H1 (cell line): ENCODE data around the gene LIG4.

Experiments
- ASH2L ChIP-seq: fragments of 200-600, 300-600 bp; sonication (generic); IDR thresholded peaks from one replicate; pipeline ENCODE4 v1.7.1; 2017; ENCODE audit warnings: low read length
- ATF3 ChIP-seq: IDR thresholded peaks from 2 replicates; pipeline ENCODE4 v1.6.1; 2011; ENCODE audit warnings: low read depth, mild to moderate bottlenecking, low read length; ENCODE audit not compliant: insufficient read depth
- CHD2 ChIP-seq: IDR thresholded peaks from 2 replicates; pipeline ENCODE4 v1.6.1; 2012; ENCODE audit warnings: low read length, improper control_type of control experiment
- CTCF ChIP-seq, 3 experiments: IDR thresholded peaks; 1 replicate in 2 of 3; 2 replicates in 1 of 3; pipeline versions ENCODE4 v1.5.1 to v1.6.1; 2011; ENCODE audit warnings: low read length in 3 of 3, mild to moderate bottlenecking in 3 of 3, inconsistent platforms in 2 of 3, low read depth in 1 of 3, moderate library complexity in 1 of 3; ENCODE audit not compliant: insufficient read depth in 1 of 3; ENCODE audit errors: control extremely low read depth in 1 of 3
- EZH2 ChIP-seq: fragments of 200-600 bp; sonication (generic); IDR thresholded peaks from 2 replicates; pipeline ENCODE4 v1.7.1; 2012; ENCODE audit warnings: low read depth, mild to moderate bottlenecking, moderate library complexity, low read length, inconsistent platforms; ENCODE audit not compliant: severe bottlenecking
- FOSL1 ChIP-seq: IDR thresholded peaks from 2 replicates; pipeline ENCODE4 v1.6.1; 2011; ENCODE audit warnings: mild to moderate bottlenecking, low read depth, low read length, moderate library complexity; ENCODE audit not compliant: insufficient read depth
- HDAC6 ChIP-seq: IDR thresholded peaks from one replicate; pipeline ENCODE4 v1.7.1; 2012; ENCODE audit warnings: low read depth, mild to moderate bottlenecking, inconsistent platforms, low read length, moderate library complexity
- PHF8 ChIP-seq: fragments of 200-600 bp; sonication (generic); conservative IDR thresholded peaks from 2 replicates; pipeline ENCODE4 v1.7.1; 2012; ENCODE audit warnings: low read depth, mild to moderate bottlenecking, inconsistent platforms, low read length, moderate library complexity
- POLR2A ChIP-seq, 2 experiments: IDR thresholded peaks; 1 replicate in 1 of 2; 2 replicates in 1 of 2; pipeline ENCODE4 v1.6.1; 2011; ENCODE audit warnings: low read depth in 2 of 2, low read length in 2 of 2, mild to moderate bottlenecking in 2 of 2; ENCODE audit errors: control extremely low read depth in 1 of 2
- RXRA ChIP-seq: IDR thresholded peaks from 2 replicates; pipeline ENCODE4 v1.6.1; 2011; ENCODE audit warnings: low read depth, mild to moderate bottlenecking, low read length, moderate library complexity; ENCODE audit not compliant: insufficient read depth
- SIN3A ChIP-seq, 2 experiments: IDR thresholded peaks in 1 of 2; conservative IDR thresholded peaks in 1 of 2; 2 replicates each; pipeline ENCODE4 v1.6.1; 2011 to 2012; ENCODE audit warnings: low read length in 2 of 2, improper control_type of control experiment in 1 of 2, low read depth in 1 of 2, mild to moderate bottlenecking in 1 of 2
- YY1 ChIP-seq: IDR thresholded peaks from 2 replicates; pipeline ENCODE4 v1.6.1; 2011; ENCODE audit warnings: low read depth, mild to moderate bottlenecking, low read length

- TF ChIP-seq CTCF (IDR thresholded peaks at IDR 0.05; ENCODE audit: control extremely low read depth in 1 of 3, insufficient read depth in 1 of 3, low read depth in 1 of 3, low read length in 3 of 3): no peak
- TF ChIP-seq ASH2L: no peak
- TF ChIP-seq RXRA: no peak
- no peak for TF ChIP-seq PHF8
- no peak for TF ChIP-seq YY1
- TF ChIP-seq FOSL1: no peak
- TF ChIP-seq CHD2: no peak
- no peak for TF ChIP-seq SIN3A (conservative IDR thresholded peaks at IDR 0.05 in 1 of 2, IDR thresholded peaks at IDR 0.05 in 1 of 2; ENCODE audit: low read depth in 1 of 2, low read length in 2 of 2)
- no peak for TF ChIP-seq POLR2A (IDR thresholded peaks at IDR 0.05; ENCODE audit: control extremely low read depth in 1 of 2, low read depth in 2 of 2, low read length in 2 of 2)
- TF ChIP-seq ATF3: no peak
- TF ChIP-seq HDAC6: no peak
- no peak for TF ChIP-seq EZH2
These were observed 37.3 kb downstream of the LIG4 start for GRCh38 chr13:108178078-108178477.
